HepG2 (cell line): ENCODE measurements around the gene MTHFR. TPM values are rescaled to one million over a fixed set of nuclear protein-coding genes. Genes with fewer than 3 reads are reported as not detected.
A peak's percentile ranks its signal among the peaks of the same experiment; 100 is the strongest.

Source experiments
- CENPT ChIP-seq: sonication (generic); formaldehyde crosslinking; IDR thresholded peaks from 2 replicates; pipeline ENCODE4 v1.8.0; 2022; ENCODE audit warnings: low read depth, mild to moderate bottlenecking, moderate library complexity, missing genetic modification reagents
- HNRNPK ChIP-seq: fragments of 200-400 bp; formaldehyde crosslinking; IDR thresholded peaks from 2 replicates; pipeline ENCODE4 v1.6.1; 2018; ENCODE audit warnings: low read length, low read depth, moderate library complexity, mild to moderate bottlenecking; ENCODE audit not compliant: poor library complexity, severe bottlenecking
- KDM1A ChIP-seq: IDR thresholded peaks from 2 replicates; pipeline ENCODE4 v1.6.1; 2016; ENCODE audit warnings: missing compliant biosample characterization
- NR2F6 ChIP-seq, 2 experiments: IDR thresholded peaks; 2 replicates each; pipeline ENCODE4 v1.6.1; 2016; ENCODE audit warnings: antibody characterized with exemption in 1 of 2, mild to moderate bottlenecking in 1 of 2
- RARA ChIP-seq: IDR thresholded peaks from 2 replicates; pipeline ENCODE4 v1.6.1; 2016; ENCODE audit warnings: missing genetic modification reagents, missing compliant biosample characterization
- RXRB ChIP-seq: IDR thresholded peaks from 2 replicates; pipeline ENCODE4 v1.6.1; 2016; ENCODE audit warnings: borderline replicate concordance, missing genetic modification reagents, missing compliant biosample characterization
- SP4 ChIP-seq: sonication (generic); formaldehyde crosslinking; IDR thresholded peaks from 2 replicates; pipeline ENCODE4 v1.8.1; 2023; ENCODE audit warnings: mild to moderate bottlenecking, missing genetic modification reagents
- ZNF230 ChIP-seq: sonication (generic); formaldehyde crosslinking; IDR thresholded peaks from 2 replicates; pipeline ENCODE4 v1.4.0; 2020; ENCODE audit warnings: mild to moderate bottlenecking, missing genetic modification reagents
- ZNF619 ChIP-seq: sonication (generic); formaldehyde crosslinking; IDR thresholded peaks from 2 replicates; pipeline ENCODE4 v1.4.0; 2020; ENCODE audit warnings: mild to moderate bottlenecking, missing genetic modification reagents
- polyA plus RNA-seq, 8 experiments: library from polyadenylated mRNA; depleted of rRNA in 3 of 8; stranded (reverse) in 7 of 8; unstranded in 1 of 8; fragments of >200 nt; fragmentation: Illumina TruSeq in 4 of 8; extraction: Trizol in 4 of 8; gene quantifications; 2 replicates each; pipeline versions ENCODE4 v1.2.1 to v1.2.3, GENCODE V29; 2011 to 2016; ENCODE audit warnings: low read depth in 4 of 8, missing spikeins in 1 of 8, mixed read lengths in 1 of 8; ENCODE audit not compliant: insufficient read depth in 1 of 8
- total RNA-seq, 5 experiments: library from RNA; depleted of rRNA; stranded (reverse); fragments of >200 nt; fragmentation: Illumina TruSeq; extraction: Trizol; gene quantifications; 2 replicates each; pipeline ENCODE4 v1.2.3, GENCODE V29; 2016; ENCODE audit warnings: low read depth in 1 of 5
- TF ChIP-seq, protein P1 (sequence below): sonication (generic); formaldehyde crosslinking; IDR thresholded peaks from 2 replicates; pipeline ENCODE4 v1.4.0; 2020; ENCODE audit warnings: missing genetic modification reagents, borderline replicate concordance
- TF ChIP-seq, protein P2 (sequence below): IDR thresholded peaks from 2 replicates; pipeline ENCODE4 v1.6.1; 2016
- TF ChIP-seq, protein P3 (sequence below): fragments of 450-650 bp; IDR thresholded peaks from 2 replicates; pipeline ENCODE4 v1.6.1; 2016
- TF ChIP-seq, protein P4 (sequence below): IDR thresholded peaks from 2 replicates; pipeline ENCODE4 v1.6.1; 2016; ENCODE audit warnings: low read depth, control low read depth
- TF ChIP-seq, protein P5 (sequence below): IDR thresholded peaks from 2 replicates; pipeline ENCODE4 v1.6.1; 2016; ENCODE audit warnings: missing compliant biosample characterization, missing genetic modification reagents, borderline replicate concordance
- TF ChIP-seq, protein P6 (sequence below): sonication (generic); formaldehyde crosslinking; IDR thresholded peaks from 2 replicates; pipeline ENCODE4 v1.4.0; 2020; ENCODE audit warnings: missing genetic modification reagents, borderline replicate concordance

MTHFR gene
- total and polyA plus RNA-seq, 2 of the 13 experiments (the other 11 are each of a cell fraction or from before 2014, with no cell fraction given) = 3.8 to 8.2 TPM

DNA sequence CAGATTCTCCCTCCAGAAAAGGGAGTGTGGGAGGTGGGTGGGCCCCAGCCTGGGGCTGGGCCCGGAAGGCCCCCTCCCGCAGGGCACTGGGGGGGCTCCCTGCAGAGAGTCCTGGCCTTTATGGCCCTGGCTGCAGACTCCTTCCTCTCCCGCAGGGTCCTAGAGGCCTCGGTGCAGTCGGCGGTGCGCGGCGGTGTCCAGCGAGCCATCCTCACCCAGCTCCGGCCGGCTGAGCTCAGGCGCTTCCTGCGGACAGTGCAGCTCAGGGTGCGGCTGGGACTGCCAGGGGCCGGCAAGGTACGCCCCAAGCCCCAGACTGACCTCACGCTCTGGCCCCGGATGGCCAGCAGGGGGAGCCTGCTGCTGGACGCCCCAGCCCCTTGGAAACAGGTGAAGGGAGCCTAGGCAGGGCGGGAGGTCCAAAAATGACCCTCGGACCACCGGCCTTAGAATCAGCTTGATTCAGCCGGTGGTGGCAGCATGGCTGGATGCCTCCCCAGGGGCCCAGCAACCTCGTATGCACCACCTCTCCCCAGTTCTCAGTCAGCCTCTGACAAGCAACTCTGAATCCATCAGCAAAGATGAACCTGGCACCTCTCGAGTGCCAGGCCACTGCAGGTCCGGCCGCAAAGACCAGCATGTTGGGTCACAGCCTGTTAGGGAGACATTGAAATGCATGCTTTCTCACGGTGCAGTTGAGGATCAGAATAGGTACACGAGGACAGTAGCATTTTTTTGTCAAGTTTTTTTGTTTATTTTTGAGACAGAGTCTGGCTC, 20.6 kb downstream of the MTHFR start (continued):
- TF ChIP-seq, protein P1, sequence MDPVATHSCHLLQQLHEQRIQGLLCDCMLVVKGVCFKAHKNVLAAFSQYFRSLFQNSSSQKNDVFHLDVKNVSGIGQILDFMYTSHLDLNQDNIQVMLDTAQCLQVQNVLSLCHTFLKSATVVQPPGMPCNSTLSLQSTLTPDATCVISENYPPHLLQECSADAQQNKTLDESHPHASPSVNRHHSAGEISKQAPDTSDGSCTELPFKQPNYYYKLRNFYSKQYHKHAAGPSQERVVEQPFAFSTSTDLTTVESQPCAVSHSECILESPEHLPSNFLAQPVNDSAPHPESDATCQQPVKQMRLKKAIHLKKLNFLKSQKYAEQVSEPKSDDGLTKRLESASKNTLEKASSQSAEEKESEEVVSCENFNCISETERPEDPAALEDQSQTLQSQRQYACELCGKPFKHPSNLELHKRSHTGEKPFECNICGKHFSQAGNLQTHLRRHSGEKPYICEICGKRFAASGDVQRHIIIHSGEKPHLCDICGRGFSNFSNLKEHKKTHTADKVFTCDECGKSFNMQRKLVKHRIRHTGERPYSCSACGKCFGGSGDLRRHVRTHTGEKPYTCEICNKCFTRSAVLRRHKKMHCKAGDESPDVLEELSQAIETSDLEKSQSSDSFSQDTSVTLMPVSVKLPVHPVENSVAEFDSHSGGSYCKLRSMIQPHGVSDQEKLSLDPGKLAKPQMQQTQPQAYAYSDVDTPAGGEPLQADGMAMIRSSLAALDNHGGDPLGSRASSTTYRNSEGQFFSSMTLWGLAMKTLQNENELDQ (CRISPR knock-in tag) = no peak
- TF ChIP-seq NR2F6 (IDR thresholded peaks at IDR 0.05) (no peak), NR2F6 (CRISPR knock-in tag; IDR thresholded peaks at IDR 0.05) (peak; percentile 49; the same call in 1 of the 2 replicates), CENPT (CRISPR knock-in tag) (no peak), KDM1A (CRISPR knock-in tag) (no peak), ZNF230 (CRISPR knock-in tag) (no peak), SP4 (CRISPR knock-in tag) (0 out of 2 replicates have a peak, but pooled peaks have one; percentile 21), RARA (0 out of 2 replicates have a peak, but pooled peaks have one; percentile 28), RXRB (CRISPR knock-in tag) (peak; percentile 39; the same call in 1 of the 2 replicates), ZNF619 (no peak), HNRNPK (no peak)
- TF ChIP-seq, protein P2, sequence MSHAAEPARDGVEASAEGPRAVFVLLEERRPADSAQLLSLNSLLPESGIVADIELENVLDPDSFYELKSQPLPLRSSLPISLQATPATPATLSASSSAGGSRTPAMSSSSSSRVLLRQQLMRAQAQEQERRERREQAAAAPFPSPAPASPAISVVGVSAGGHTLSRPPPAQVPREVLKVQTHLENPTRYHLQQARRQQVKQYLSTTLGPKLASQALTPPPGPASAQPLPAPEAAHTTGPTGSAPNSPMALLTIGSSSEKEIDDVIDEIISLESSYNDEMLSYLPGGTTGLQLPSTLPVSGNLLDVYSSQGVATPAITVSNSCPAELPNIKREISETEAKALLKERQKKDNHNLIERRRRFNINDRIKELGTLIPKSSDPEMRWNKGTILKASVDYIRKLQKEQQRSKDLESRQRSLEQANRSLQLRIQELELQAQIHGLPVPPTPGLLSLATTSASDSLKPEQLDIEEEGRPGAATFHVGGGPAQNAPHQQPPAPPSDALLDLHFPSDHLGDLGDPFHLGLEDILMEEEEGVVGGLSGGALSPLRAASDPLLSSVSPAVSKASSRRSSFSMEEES (CRISPR knock-in tag) = peak; percentile 23; the same call in 1 of the 2 replicates
- TF ChIP-seq, protein P3, sequence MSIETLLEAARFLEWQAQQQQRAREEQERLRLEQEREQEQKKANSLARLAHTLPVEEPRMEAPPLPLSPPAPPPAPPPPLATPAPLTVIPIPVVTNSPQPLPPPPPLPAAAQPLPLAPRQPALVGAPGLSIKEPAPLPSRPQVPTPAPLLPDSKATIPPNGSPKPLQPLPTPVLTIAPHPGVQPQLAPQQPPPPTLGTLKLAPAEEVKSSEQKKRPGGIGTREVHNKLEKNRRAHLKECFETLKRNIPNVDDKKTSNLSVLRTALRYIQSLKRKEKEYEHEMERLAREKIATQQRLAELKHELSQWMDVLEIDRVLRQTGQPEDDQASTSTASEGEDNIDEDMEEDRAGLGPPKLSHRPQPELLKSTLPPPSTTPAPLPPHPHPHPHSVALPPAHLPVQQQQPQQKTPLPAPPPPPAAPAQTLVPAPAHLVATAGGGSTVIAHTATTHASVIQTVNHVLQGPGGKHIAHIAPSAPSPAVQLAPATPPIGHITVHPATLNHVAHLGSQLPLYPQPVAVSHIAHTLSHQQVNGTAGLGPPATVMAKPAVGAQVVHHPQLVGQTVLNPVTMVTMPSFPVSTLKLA = no peak
- TF ChIP-seq, protein P4, sequence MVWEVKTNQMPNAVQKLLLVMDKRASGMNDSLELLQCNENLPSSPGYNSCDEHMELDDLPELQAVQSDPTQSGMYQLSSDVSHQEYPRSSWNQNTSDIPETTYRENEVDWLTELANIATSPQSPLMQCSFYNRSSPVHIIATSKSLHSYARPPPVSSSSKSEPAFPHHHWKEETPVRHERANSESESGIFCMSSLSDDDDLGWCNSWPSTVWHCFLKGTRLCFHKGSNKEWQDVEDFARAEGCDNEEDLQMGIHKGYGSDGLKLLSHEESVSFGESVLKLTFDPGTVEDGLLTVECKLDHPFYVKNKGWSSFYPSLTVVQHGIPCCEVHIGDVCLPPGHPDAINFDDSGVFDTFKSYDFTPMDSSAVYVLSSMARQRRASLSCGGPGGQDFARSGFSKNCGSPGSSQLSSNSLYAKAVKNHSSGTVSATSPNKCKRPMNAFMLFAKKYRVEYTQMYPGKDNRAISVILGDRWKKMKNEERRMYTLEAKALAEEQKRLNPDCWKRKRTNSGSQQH = no peak
- TF ChIP-seq, protein P5, sequence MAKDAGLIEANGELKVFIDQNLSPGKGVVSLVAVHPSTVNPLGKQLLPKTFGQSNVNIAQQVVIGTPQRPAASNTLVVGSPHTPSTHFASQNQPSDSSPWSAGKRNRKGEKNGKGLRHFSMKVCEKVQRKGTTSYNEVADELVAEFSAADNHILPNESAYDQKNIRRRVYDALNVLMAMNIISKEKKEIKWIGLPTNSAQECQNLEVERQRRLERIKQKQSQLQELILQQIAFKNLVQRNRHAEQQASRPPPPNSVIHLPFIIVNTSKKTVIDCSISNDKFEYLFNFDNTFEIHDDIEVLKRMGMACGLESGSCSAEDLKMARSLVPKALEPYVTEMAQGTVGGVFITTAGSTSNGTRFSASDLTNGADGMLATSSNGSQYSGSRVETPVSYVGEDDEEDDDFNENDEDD = peak; percentile 11; the same call in 1 of the 2 replicates
- TF ChIP-seq, protein P6, sequence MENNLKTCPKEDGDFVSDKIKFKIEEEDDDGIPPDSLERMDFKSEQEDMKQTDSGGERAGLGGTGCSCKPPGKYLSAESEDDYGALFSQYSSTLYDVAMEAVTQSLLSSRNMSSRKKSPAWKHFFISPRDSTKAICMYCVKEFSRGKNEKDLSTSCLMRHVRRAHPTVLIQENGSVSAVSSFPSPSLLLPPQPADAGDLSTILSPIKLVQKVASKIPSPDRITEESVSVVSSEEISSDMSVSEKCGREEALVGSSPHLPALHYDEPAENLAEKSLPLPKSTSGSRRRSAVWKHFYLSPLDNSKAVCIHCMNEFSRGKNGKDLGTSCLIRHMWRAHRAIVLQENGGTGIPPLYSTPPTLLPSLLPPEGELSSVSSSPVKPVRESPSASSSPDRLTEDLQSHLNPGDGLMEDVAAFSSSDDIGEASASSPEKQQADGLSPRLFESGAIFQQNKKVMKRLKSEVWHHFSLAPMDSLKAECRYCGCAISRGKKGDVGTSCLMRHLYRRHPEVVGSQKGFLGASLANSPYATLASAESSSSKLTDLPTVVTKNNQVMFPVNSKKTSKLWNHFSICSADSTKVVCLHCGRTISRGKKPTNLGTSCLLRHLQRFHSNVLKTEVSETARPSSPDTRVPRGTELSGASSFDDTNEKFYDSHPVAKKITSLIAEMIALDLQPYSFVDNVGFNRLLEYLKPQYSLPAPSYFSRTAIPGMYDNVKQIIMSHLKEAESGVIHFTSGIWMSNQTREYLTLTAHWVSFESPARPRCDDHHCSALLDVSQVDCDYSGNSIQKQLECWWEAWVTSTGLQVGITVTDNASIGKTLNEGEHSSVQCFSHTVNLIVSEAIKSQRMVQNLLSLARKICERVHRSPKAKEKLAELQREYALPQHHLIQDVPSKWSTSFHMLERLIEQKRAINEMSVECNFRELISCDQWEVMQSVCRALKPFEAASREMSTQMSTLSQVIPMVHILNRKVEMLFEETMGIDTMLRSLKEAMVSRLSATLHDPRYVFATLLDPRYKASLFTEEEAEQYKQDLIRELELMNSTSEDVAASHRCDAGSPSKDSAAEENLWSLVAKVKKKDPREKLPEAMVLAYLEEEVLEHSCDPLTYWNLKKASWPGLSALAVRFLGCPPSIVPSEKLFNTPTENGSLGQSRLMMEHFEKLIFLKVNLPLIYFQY (CRISPR knock-in tag) = no peak
